Activated CD4-positive, CD25-positive, alpha-beta regulatory T cell (primary cell): Measurements from ENCODE around the gene SLC28A3.
"Not testable (repeated sequence)": the region's sequence is repeated elsewhere in the genome, so short reads cannot be mapped to it uniquely, and the experiment has no call there.

ENCODE experiments used
- DNase-seq, 4 experiments: peaks; one replicate each; lab custom pipeline; 2025; lab: John Stamatoyannopoulos, UW

Gene SLC28A3, protein sequence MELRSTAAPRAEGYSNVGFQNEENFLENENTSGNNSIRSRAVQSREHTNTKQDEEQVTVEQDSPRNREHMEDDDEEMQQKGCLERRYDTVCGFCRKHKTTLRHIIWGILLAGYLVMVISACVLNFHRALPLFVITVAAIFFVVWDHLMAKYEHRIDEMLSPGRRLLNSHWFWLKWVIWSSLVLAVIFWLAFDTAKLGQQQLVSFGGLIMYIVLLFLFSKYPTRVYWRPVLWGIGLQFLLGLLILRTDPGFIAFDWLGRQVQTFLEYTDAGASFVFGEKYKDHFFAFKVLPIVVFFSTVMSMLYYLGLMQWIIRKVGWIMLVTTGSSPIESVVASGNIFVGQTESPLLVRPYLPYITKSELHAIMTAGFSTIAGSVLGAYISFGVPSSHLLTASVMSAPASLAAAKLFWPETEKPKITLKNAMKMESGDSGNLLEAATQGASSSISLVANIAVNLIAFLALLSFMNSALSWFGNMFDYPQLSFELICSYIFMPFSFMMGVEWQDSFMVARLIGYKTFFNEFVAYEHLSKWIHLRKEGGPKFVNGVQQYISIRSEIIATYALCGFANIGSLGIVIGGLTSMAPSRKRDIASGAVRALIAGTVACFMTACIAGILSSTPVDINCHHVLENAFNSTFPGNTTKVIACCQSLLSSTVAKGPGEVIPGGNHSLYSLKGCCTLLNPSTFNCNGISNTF

DNA sequence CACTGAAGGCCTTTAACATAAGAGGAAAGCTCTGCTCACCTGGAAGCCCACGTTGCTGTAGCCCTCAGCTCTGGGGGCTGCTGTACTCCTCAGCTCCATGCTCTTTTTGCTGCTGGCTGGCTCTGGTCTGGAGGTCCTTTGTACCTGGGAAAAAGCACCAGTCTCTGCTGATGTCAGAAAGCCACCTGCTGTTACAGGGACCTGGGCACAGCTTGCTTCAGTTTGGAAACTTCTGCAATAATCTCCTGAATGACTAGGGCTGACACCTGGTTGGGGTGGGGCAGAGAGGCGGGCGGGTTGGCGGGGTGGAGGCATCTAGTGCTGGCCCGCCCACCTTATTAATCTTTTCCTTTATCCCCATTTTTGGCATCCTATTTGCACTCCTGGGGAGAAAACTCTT is at the start of gene SLC28A3:
TSS of gene SLC28A3 (minus strand) at position 224 of the 400 bp plus-strand sequence. CDS start at position 99, 125 bp downstream.
- no peak for DNase-seq

DNA sequence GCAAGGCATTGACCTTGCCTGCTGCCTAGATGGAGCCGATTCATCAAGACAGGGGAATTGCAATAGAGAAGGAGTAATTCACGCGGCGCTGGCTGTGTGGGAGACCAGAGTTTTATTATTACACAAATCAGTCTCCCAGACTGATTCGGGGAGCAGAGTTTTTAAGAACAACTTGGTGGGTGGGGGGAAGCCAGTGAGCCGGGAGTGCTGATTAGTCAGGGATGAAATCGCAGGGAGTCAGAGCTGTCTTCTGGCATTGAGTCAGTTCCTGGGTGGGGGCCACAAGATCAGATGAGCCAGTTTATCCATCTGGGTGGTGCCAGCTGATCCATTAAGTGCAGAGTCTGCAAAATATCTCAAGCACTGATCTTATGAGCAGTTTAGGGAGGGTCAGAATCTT is 49.7 kb upstream of the SLC28A3 start:
- DNase-seq = not testable (repeated sequence)

DNA sequence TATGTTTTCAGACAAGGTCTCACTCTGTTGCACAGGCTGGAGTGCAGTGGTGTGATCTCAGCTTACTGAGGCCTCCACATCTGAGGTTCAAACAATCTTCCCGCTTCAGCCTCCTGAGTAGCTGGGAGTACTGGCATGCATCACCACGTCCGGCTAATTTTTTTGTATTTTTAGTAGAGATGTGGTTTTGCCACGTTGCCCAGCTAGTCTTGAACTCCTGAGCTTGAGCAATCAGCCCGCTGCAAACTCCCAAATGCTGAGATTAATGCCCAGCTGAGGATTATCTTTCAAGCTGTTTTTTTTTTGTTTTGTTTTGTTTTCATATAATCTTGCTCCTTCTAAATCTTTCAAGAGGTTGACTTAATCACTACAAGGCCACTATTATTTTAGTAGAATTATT is 47.3 kb upstream of the SLC28A3 start:
- no peak for DNase-seq

DNA sequence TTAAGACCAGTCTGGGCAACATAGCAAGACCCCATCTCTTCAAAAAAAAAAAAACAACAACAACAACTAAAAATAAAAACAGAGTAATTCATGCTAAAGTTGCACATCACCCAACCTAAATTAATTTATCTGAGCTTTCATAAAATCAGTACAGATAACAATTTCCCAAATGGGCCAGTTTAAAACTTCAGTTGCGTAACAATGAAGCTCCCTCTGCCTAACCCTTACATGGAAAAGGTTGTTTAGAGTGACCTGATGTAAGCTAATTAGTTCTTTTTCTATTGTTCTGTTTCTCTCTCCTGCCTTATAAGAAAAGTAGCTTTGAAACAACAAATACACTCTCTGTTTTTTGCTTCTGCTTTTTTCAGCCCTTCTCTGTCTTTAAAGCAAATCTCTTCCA is 46.2 kb upstream of the SLC28A3 start:
- DNase-seq = no peak

DNA sequence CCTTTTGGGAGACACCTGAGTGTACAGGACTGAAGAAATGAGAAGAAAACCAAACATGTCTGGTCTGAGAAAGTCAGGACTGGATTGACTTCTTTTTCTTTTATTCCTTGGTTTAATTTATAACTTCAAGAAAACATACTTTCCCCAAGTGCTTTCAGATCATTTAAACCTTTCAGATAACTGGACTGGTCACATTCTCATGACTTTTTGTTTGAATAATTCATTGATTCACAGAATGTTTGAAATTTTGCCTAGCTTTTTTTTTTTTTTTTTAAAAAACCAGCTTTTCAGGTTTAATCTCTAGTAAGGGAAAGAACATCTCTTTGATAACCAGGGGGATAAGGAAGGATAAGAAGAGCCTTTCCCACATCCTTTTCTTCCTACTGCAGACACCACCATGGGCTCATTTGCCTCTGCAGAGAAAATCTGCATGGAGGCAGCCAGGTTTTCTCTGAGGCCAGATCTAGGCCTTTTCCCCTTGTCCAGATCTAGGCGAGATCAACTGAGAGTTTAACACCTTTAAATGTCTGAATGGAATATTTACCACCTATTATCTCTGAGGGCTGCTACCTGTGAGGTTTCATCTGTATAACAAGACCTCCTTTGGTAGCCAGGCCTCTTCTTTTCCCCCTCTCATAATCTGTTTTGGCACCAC is 45.0 kb upstream of the SLC28A3 start:
- no peak for DNase-seq

DNA sequence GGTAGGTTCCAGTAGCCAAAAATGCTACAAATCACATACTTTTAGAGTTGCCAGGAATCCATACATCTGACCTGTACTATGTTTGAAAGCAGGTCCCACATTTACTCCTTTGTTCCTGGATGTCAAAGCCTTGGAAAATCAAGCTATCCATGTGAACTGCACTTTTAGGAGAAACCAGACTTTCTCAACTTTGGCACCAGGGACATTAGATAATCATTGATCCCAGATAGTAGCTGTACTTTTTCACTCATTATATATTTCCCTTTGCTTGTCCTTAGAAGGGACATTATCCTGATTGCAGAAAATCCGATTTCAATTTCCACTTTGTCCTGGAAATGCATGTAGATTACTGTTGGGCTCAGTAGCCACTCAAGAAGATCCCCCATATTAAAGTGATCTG is 44.1 kb upstream of the SLC28A3 start:
- DNase-seq = no peak

DNA sequence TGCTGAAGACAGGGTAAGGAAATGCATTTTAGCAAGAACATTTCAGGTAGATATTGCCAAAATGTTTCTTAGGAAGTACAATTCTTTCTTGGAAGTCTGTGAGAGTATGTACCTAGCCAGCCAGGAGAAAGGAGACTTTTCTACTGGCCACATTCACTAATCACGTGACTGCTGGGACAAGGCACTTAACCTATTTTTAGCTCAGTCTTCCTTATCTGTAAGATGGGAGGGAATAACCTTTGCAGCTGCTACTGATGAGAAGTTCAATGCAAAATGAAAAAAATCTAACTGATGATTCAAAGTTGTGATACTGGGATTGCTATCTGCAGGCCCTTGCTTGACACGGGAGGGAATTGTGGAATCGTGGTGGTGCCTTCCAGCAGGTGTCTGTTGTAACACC is 42.6 kb upstream of the SLC28A3 start:
- no peak for DNase-seq

DNA sequence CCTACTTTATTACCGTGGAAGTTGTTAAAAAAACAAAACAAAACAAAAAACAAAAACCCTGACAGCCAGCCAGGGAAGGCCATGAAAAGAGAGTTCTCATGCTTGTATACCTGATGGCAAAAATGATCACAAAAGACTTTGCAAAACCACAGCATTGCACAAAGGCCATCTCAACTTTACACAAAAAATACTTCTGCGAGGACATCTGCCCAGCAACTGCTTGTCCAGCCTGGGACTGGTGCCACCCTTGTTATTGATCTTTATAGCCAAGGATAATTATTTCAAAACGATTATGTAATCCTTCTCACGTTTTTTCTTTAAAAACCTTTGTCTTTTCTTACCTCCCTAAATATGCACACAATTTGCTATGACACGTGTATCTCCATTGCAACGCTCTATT is 42.2 kb upstream of the SLC28A3 start:
- DNase-seq = no peak

DNA sequence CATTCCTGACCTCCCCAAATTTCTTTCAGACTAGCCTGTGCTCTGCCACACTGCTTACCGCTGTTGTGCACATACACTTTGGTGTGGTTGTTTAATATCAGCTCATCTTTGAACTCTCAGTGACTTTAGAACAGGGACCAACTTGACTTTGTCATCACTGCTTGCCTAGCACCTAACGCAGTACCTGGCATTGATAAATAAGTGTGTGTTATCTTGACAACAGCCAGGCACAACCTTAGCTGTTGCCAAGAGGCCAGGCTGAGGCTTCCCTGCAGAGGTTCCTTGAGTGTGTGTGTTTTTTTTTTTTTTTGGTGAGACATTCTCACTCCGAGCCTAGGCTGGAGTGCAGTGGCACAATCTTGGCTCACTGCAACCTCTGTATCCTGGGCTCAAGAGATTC is 41.0 kb upstream of the SLC28A3 start:
- no peak for DNase-seq

DNA sequence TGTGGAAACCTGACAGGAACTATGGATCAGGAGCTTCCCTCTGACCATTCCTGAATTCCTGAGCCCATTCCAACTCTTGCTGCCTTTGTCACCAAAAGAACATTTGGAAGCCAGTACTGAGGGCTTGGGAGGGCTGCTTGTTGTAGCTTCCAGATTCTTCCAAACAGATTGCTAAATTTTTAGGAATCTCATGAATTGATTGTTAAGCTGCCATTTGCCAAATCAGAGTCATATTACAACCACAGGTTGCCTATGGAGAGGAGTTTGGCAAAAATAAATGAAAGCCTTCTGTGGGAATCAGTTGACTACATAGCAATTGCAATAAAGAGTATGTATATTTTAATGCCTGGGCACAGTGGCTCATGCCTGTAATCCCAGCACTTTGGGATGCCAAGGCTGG is 39.2 kb upstream of the SLC28A3 start:
- no peak for DNase-seq

DNA sequence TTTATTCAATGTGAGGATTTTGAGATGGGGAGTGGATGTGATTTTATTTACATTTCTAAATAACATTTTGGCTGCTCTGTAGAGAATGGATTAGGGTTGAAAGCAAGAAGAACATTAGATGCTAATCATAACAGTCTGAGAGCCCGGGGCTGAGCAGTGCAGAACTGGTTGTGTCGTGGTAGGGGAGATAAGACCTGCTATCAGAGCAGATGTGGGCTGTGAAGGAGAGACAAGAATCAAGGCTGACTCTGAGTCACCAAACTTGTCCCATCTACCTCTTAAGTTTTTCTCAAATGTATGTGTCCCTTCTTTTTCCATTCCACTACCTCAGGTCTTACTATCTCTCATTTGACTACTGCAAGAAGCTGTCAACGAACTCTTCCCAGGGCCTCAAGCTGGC is 35.4 kb upstream of the SLC28A3 start:
- no peak for DNase-seq

DNA sequence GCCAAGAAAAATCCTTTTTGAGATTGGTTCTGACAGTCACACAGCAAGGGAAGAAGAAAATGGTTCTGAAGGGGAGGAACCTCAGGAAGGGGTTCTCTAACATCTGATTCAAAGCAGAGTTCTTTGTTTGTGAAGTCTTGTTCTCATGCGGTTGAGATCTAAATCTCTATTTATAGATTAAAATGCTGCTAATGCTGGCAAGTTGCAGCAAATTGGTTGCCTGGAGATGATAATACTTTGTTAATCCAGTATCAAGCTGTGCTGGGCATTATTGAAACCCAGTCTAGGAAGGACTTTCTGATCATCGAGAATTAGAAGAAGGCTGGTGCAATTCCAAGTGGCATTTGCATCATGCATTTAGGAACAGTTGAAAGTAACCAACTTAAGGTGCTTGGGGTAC is 34.0 kb upstream of the SLC28A3 start:
- DNase-seq = no peak

DNA sequence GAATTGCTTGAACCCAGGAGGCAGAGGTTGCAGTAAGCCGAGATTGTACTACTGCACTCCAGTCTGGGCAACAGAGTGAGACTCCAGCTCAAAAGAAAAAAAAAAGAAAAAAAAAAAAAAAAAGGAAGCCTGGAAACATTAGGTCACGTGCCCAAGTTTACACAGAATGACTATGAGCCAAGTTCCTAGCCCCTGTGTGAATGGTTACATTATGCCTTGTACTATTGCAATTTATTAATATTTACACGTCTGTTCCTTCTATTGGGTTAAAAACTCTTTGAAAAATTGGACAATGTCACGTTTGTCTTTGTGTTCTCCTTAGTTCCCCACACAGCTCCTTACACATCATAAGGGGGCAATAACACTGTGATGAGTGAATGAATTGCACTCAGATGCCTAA is 33.5 kb upstream of the SLC28A3 start:
- DNase-seq = no peak

DNA sequence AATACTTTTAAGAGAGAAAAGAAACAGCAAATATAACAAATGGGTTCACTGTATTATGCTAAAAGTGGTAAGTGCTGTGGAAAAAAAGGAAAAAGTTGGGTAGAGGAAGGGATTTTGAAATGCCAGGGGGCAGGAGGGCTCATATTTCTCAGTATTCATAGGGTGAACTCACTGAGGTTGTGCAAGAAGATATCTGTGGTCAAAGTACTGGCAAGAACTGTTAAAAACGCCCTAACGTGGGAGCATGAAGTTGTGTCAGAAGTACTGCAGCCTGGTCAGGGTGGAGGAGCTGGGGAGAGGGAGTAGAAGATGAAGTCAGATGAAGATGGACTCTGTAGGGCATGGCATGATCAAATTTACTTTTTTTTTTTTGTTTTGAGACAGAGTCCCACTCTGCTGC is 31.2 kb upstream of the SLC28A3 start:
- DNase-seq = no peak

DNA sequence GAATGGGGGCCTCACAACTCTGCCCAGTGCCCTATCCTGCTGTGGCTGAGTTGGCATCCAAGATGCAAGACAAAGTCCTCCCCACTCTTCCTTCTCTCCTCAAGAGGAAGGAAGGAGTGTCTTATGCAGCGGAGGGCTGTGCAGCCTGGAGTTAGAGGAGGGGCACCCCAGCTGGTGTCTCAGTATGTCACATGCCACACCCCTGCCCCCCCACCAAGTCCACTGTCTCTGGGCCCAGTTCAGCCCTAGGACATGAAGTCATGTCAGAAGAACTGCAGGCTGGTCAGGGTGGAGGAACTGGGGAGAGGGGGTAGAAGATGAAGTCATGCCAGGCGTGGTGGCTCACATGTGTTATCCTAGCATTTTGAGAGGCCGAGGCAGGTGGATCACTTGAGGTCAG is 28.0 kb upstream of the SLC28A3 start:
- DNase-seq = no peak

DNA sequence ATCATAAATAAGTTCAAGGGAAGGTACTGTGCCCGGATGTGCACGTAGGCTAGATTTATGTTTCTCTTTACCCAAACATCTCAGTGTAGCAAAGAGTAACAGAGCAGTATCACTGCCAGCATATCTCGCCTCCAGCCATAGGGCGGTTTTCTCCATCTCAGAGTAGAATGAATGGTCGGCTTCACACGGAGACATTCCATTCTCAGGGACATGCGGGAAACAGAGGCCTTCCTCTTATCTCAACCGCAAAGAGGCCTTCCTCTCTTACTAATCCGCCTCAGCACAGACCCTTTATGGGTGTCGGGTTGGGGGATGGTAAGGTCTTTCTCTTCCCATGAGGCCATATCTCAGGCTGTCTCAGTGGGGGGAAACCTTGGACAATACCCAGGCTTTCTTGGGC is 27.2 kb upstream of the SLC28A3 start:
- not testable (repeated sequence) for DNase-seq

DNA sequence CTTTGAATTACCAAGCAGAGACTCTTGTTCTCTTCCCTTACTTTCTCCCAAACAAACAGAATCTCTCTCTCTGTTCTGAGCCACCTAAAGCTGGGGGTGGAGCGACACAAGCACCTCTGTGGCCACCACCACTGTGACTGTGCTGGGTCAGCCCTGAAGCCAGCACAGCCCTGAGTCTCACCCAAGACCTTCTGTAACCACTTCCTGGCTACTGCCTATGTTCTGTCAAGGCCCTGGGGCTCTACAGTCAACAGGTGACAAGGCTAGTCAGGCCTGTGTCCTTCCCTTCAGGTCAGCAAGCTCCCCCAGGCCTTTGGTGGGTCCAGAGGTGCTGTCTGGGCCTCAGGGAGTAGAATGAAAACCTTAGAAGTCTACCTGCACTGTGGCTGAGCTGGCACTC is 26.1 kb upstream of the SLC28A3 start:
- DNase-seq = no peak

DNA sequence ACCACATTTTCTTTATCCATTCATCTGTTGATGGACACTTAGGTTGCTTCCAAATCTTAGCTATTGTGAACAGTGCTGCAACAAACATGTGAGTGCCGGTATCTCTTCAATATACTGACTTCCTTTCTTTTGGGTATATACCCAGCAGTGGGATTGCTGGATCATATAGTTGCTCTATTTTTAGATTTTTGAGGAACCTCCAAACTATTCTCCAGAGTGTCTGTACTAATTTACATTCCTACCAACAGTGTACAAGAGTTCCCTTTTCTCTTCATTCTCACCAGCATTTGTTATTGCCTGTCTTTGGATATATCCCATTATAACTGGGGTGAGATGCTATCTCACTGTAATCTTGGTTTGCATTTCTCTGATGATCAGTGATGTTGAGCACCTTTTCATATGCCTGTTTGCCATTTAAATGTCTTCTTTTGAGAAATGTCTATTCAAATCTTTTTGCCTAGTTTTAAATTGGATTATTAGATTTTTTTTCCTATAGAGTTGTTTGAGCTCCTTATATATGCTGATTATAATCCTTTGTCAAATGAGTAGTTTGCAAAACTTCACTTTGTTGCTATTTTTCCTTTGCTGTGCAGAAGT is 24.4 kb upstream of the SLC28A3 start:
- DNase-seq = not testable (repeated sequence)

DNA sequence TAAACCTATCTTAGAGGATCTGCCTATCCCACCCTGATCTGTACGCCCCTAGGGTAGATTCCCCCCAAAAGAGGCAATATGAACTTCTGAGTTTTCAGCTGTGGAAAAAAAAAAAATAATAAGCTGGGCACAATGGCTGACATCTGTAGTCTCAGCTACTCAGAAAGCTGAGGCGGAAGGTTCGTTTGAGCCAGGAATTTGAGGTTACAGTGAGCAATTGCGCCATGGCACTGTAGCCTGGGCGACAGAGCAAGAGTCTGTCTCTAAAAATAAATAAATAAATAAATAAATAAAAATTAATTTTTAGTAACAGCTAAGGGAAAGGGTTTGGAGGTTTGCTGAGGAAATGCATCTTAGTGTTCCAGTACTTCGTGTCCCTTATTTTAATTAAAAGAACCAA is 21.1 kb upstream of the SLC28A3 start:
- no peak for DNase-seq

DNA sequence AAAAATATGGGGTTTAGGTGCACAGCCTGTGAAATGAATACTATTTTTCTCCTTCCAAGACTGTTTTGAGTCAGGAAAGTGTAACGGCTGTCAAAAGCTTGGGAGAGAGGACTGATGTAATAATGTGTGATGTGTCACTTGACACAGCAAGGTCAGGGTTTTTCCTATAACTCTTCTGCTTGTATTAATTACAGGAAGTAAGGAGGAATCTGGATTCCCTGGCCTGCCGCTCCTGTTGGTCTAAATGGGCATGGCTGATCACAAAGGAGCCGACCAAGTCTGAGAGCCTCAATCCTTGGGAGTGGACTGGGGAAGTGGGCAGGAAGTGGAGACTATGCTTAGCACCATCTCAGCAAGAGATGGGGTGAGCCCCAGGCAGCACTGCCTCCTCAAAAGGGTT is 16.7 kb upstream of the SLC28A3 start:
- no peak for DNase-seq

DNA sequence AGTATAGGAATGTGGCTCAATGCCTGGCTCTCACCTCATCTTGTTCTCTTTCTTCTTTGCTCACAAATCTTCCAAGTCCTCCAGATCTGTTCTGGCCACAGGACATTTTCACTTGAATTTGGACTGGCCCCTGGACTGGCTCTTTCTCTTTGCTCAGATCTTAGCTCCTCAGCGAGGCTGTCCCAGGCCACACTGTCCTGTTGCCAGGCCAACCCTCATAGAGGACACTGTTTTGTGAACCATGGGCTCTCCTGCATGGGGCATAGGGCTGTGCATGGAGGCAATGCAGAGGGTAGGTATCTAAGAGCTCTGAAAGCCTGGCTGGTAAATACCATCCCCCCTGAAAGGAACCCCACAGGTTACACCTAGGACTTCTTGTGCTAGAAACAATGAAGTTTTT is 13.5 kb upstream of the SLC28A3 start:
- no peak for DNase-seq

DNA sequence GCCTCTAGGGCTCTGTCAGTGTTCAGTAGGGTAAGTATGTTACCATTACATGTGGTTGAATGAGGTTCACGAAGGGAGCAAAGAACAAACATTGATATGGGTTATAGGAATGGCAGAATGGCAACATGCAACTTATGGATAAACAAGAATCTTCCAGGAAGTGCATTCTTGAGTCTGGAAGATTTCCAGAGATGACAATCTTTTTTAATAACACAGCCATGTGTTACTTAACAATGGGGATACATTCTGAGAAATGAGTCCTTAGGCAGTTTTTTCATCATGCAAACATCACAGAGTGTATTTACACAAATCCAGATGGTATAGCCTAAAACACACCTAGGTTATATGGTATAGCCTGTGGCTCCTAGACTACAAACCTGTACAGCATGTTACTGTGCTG is 9.1 kb upstream of the SLC28A3 start:
- no peak for DNase-seq

DNA sequence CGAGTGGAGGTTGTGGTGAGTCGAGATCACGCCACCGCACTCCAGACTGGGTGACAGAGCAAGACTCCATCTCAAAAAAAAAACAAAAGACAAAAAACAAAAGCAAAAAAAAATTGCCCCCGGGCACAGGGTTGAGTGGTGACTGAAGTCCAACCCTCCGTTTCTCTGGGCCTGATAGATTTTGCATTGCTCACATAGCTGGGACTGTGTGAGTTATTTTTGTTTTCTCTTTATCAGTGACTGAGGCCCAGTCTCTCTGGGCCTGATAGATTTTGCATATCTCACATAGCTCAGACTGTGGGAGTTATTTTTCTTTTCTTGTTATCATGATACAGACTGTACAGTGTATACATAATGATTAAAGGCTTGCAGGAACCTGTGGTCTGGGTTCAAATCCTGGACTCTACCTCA is 2.6 kb upstream of the SLC28A3 start:
- no peak for DNase-seq
